Trophoblast cell (in vitro differentiated cells and primary cell): Measurements from ENCODE around the gene HAPLN3.

Experiments used
- DNase-seq, 2 donors: peaks; one replicate each; pipeline ENCODE4 v3.0.0-alpha.2; 2016
- H2AFZ ChIP-seq: 2 replicates; pipeline ENCODE4 v1.6.1; 2013; ENCODE audit warnings: low read length, moderate library complexity, mild to moderate bottlenecking; ENCODE audit not compliant: insufficient read depth, poor library complexity
- H2AK5ac ChIP-seq: 2 replicates; pipeline ENCODE4 v1.6.1; 2013; ENCODE audit warnings: mild to moderate bottlenecking, low read length
- H2BK120ac ChIP-seq: 2 replicates; pipeline ENCODE4 v1.6.1; 2013; ENCODE audit warnings: low read length, mild to moderate bottlenecking, moderate library complexity; ENCODE audit not compliant: insufficient read depth, poor library complexity
- H2BK12ac ChIP-seq: 2 replicates; pipeline ENCODE4 v1.6.1; 2013; ENCODE audit warnings: mild to moderate bottlenecking, low read length, moderate library complexity
- H2BK5ac ChIP-seq: 2 replicates; pipeline ENCODE4 v1.6.1; 2013; ENCODE audit warnings: low read length, low read depth, moderate library complexity, mild to moderate bottlenecking; ENCODE audit not compliant: poor library complexity
- H3K14ac ChIP-seq: 2 replicates; pipeline ENCODE4 v1.6.1; 2013; ENCODE audit warnings: mild to moderate bottlenecking, low read length
- H3K18ac ChIP-seq: 2 replicates; pipeline ENCODE4 v1.6.1; 2013; ENCODE audit warnings: mild to moderate bottlenecking, low read length
- H3K23ac ChIP-seq: 2 replicates; pipeline ENCODE4 v1.6.1; 2013; ENCODE audit warnings: low read length
- H3K27ac ChIP-seq: 2 replicates; pipeline ENCODE4 v1.5.1; 2013; ENCODE audit warnings: low read depth, mild to moderate bottlenecking, inconsistent platforms, low read length, moderate library complexity
- H3K27me3 ChIP-seq: 2 replicates; pipeline ENCODE4 v1.6.1; 2013; ENCODE audit warnings: inconsistent platforms, mild to moderate bottlenecking, low read length, moderate library complexity; ENCODE audit not compliant: insufficient read depth
- H3K36me3 ChIP-seq, 2 experiments: 1 replicate in 1 of 2; 2 replicates in 1 of 2; pipeline ENCODE4 v1.6.1; 2013; ENCODE audit warnings: low read length in 2 of 2, mild to moderate bottlenecking in 2 of 2, moderate library complexity in 1 of 2; ENCODE audit not compliant: insufficient read depth in 2 of 2, control insufficient read depth in 1 of 2
- H3K4ac ChIP-seq: 2 replicates; pipeline ENCODE4 v1.6.1; 2013; ENCODE audit warnings: low read depth, mild to moderate bottlenecking, low read length, moderate library complexity
- H3K4me1 ChIP-seq, 2 experiments: 1 replicate in 1 of 2; 2 replicates in 1 of 2; pipeline ENCODE4 v1.6.1; 2013; ENCODE audit warnings: low read length in 2 of 2, mild to moderate bottlenecking in 2 of 2, moderate library complexity in 1 of 2; ENCODE audit not compliant: insufficient read depth in 2 of 2, control insufficient read depth in 1 of 2
- H3K4me2 ChIP-seq: 2 replicates; pipeline ENCODE4 v1.6.1; 2013; ENCODE audit warnings: inconsistent platforms, mild to moderate bottlenecking, low read length, moderate library complexity
- H3K4me3 ChIP-seq: 2 replicates; pipeline ENCODE4 v1.5.1; 2013; ENCODE audit warnings: mild to moderate bottlenecking, low read depth, low read length, inconsistent platforms
- H3K79me1 ChIP-seq: one replicate; pipeline ENCODE4 v1.6.1; 2013; ENCODE audit warnings: low read length
- H3K79me2 ChIP-seq: 2 replicates; pipeline ENCODE4 v1.6.1; 2013; ENCODE audit warnings: low read length, mild to moderate bottlenecking; ENCODE audit not compliant: control insufficient read depth, insufficient read depth, poor library complexity
- H3K9ac ChIP-seq: 2 replicates; pipeline ENCODE4 v1.6.1; 2013; ENCODE audit warnings: mild to moderate bottlenecking, low read length
- H3K9me3 ChIP-seq: 2 replicates; pipeline ENCODE4 v1.6.1; 2013; ENCODE audit warnings: low read depth, mild to moderate bottlenecking, control low read depth, inconsistent platforms, low read length; ENCODE audit not compliant: insufficient read depth
- H4K12ac ChIP-seq: 2 replicates; pipeline ENCODE4 v1.6.1; 2013; ENCODE audit warnings: low read depth, mild to moderate bottlenecking, low read length, moderate library complexity
- H4K8ac ChIP-seq: 2 replicates; pipeline ENCODE4 v1.6.1; 2013; ENCODE audit warnings: low read depth, mild to moderate bottlenecking, low read length, moderate library complexity
- H4K91ac ChIP-seq: one replicate; pipeline ENCODE4 v1.6.1; 2013; ENCODE audit warnings: low read depth, mild to moderate bottlenecking, low read length, moderate library complexity
- WGBS: extraction: QIAGEN DNeasy Blood & Tissue Kit; methylation state at CpG from one replicate; pipeline ENCODE4 v1.1.7; 2013; ENCODE audit warnings: missing lambda C conversion rate; ENCODE audit not compliant: insufficient read length, insufficient coverage; ENCODE audit errors: extremely low coverage; 5-methylcytosine and 5-hydroxymethylcytosine counted together

Gene HAPLN3

GRCh38 chr15:88835646-88836045 lies 59.7 kb downstream of the HAPLN3 start:
- Histone ChIP-seq H3K79me1 (peaks cover 14% of the 10 kb centered on the region), H3K14ac (no peak overlapping the region), H3K27ac (no peak overlapping the region), H3K9me3 (no peaks in the 10 kb centered on the region), H3K4me3 (no peak overlapping the region), H3K4me2 (no peak overlapping the region), H4K91ac (no peak overlapping the region), H2BK5ac (no peak overlapping the region), H4K12ac (no peak overlapping the region), H2AFZ (no peak overlapping the region), H3K4ac (no peak overlapping the region), H3K18ac (no peak overlapping the region), H3K36me3 (peaks cover 3 to 15% of the 10 kb centered on the region in 2 experiments), H3K79me2 (no peaks in the 10 kb centered on the region), H2BK120ac (no peak overlapping the region), H3K23ac (no peak overlapping the region), H3K4me1 (peaks cover 11 to 19% of the 10 kb centered on the region in 2 experiments), H3K27me3 (no peaks in the 10 kb centered on the region), H3K9ac (no peak overlapping the region), H2BK12ac (no peak overlapping the region), H2AK5ac (no peak overlapping the region), H4K8ac (no peak overlapping the region)
- DNase-seq: no peak
- no CpG with 5 or more reads among the region's 2 CpGs for WGBS

- no peak overlapping the region for H3K23ac ChIP-seq
- no peaks in the 10 kb centered on the region for H3K79me2 ChIP-seq
- H3K4ac ChIP-seq: no peak overlapping the region
- H2BK5ac ChIP-seq: no peak overlapping the region
- H2BK120ac ChIP-seq: peak overlapping the region; percentile 67
- no peak overlapping the region for H3K18ac ChIP-seq
- no peak overlapping the region for H4K8ac ChIP-seq
- H3K36me3 ChIP-seq: peaks cover 2 to 14% of the 10 kb centered on the region in 2 experiments
- no peak for DNase-seq
- no CpG with 5 or more reads among the region's 4 CpGs for WGBS
- no peak overlapping the region for H3K27ac ChIP-seq
- no peak overlapping the region for H3K4me3 ChIP-seq
- H2BK12ac ChIP-seq: peak overlapping the region; percentile 46
- no peak overlapping the region for H3K4me2 ChIP-seq
- peak overlapping the region; percentile 9 for H4K91ac ChIP-seq
- peaks cover 11 to 19% of the 10 kb centered on the region in 2 experiments for H3K4me1 ChIP-seq
- peaks cover 14% of the 10 kb centered on the region for H3K79me1 ChIP-seq
- H3K27me3 ChIP-seq: no peaks in the 10 kb centered on the region
- H4K12ac ChIP-seq: no peak overlapping the region
- no peak overlapping the region for H2AK5ac ChIP-seq
- H3K9ac ChIP-seq: no peak overlapping the region
- H2AFZ ChIP-seq: no peak overlapping the region
- no peaks in the 10 kb centered on the region for H3K9me3 ChIP-seq
- H3K14ac ChIP-seq: no peak overlapping the region
Observed at GRCh38 chr15:88835119-88835518, 60.2 kb downstream of the HAPLN3 start.

- WGBS: no CpG with 5 or more reads among the region's 14 CpGs
- Histone ChIP-seq H2BK120ac (peak overlapping the region; percentile 43), H2BK5ac (peak overlapping the region; percentile 77), H3K4me1 (peaks cover 11 to 21% of the 10 kb centered on the region in 2 experiments), H3K79me2 (no peaks in the 10 kb centered on the region), H2AK5ac (peak overlapping the region; percentile 77), H3K23ac (no peak overlapping the region), H2AFZ (peak overlapping the region; percentile 41), H4K8ac (peak overlapping the region; percentile 64), H2BK12ac (peak overlapping the region; percentile 56), H3K27ac (peak overlapping the region; percentile 69), H3K36me3 (peaks cover 0 to 9% of the 10 kb centered on the region in 2 experiments), H3K79me1 (peaks cover 14% of the 10 kb centered on the region), H3K27me3 (no peaks in the 10 kb centered on the region), H4K91ac (peak overlapping the region; percentile 81), H3K4ac (no peak overlapping the region), H3K4me2 (peak overlapping the region; percentile 14), H3K9me3 (no peaks in the 10 kb centered on the region), H4K12ac (no peak overlapping the region), H3K9ac (no peak overlapping the region), H3K14ac (peak overlapping the region; percentile 46), H3K4me3 (no peak overlapping the region), H3K18ac (peak overlapping the region; percentile 7)
- peak in 1 of 2 donors; percentile 27 for DNase-seq
Observed at GRCh38 chr15:88834211-88834812, 61.0 kb downstream of the HAPLN3 start.

DNA sequence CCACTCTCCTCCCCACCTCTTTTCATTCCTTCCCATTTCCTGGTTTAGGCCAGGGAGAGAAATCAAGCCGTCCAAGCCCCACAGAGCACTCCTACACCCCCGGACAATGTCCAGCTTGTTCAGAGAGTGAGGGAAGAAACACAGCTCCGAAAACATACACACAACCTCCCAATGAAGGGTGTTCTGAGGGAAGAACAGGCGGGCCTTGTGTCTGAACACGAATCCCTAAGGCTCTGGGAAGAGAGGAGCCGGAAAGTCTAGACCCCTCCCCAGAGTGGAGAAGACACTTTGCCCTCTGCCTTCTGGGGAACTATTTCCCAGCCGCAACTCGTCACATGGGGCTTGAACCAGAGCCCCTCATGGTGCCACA lies 61.6 kb downstream of the HAPLN3 start:
- no peaks in the 10 kb centered on the region for H3K79me2 ChIP-seq
- peak overlapping the region; percentile 26 for H4K8ac ChIP-seq
- no peak overlapping the region for H4K91ac ChIP-seq
- H2BK5ac ChIP-seq: peak overlapping the region; percentile 74
- H4K12ac ChIP-seq: no peak overlapping the region
- peak overlapping the region; percentile 27 for H2BK12ac ChIP-seq
- H3K4me3 ChIP-seq: no peak overlapping the region
- no peak overlapping the region for H3K18ac ChIP-seq
- H2BK120ac ChIP-seq: no peak overlapping the region
- no peaks in the 10 kb centered on the region for H3K9me3 ChIP-seq
- no peak for DNase-seq
- no peak overlapping the region for H3K4me2 ChIP-seq
- H3K14ac ChIP-seq: no peak overlapping the region
- peaks cover 14% of the 10 kb centered on the region for H3K79me1 ChIP-seq
- H3K4ac ChIP-seq: no peak overlapping the region
- WGBS: no CpG with 5 or more reads among the region's 8 CpGs
- peaks cover 11 to 21% of the 10 kb centered on the region in 2 experiments for H3K4me1 ChIP-seq
- H3K27me3 ChIP-seq: no peaks in the 10 kb centered on the region
- H3K27ac ChIP-seq: peak overlapping the region; percentile 69
- H2AFZ ChIP-seq: no peak overlapping the region
- H2AK5ac ChIP-seq: no peak overlapping the region
- no peak overlapping the region for H3K9ac ChIP-seq
- H3K23ac ChIP-seq: no peak overlapping the region
- H3K36me3 ChIP-seq: peaks cover 0 to 3% of the 10 kb centered on the region in 2 experiments
